ENCODE data around the gene SEL1L3.

SEL1L3 gene

DNA sequence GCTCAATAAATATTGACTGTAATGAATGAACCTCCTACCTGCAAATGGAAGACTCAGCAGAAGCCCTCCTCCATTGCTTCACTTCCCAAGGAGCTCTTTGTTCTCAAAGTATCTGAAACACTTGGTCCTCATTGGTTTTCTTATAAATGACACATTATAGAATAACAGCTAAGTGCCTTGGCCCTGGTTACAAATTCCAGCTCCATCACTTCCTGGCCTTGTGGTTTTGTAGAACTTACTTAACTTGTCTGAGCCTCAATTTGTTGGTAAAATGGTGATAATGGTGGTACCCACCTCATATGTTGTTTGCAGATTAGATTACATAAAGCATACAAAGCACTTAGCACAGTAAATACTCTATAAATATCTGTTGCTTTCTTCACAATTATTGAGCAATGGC is 26.0 kb upstream of the SEL1L3 start:
- TF ChIP-seq, protein P1, sequence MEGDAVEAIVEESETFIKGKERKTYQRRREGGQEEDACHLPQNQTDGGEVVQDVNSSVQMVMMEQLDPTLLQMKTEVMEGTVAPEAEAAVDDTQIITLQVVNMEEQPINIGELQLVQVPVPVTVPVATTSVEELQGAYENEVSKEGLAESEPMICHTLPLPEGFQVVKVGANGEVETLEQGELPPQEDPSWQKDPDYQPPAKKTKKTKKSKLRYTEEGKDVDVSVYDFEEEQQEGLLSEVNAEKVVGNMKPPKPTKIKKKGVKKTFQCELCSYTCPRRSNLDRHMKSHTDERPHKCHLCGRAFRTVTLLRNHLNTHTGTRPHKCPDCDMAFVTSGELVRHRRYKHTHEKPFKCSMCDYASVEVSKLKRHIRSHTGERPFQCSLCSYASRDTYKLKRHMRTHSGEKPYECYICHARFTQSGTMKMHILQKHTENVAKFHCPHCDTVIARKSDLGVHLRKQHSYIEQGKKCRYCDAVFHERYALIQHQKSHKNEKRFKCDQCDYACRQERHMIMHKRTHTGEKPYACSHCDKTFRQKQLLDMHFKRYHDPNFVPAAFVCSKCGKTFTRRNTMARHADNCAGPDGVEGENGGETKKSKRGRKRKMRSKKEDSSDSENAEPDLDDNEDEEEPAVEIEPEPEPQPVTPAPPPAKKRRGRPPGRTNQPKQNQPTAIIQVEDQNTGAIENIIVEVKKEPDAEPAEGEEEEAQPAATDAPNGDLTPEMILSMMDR (IDR thresholded peaks at IDR 0.05; ENCODE audit: low read length, missing control alignments) = no peak
- H3K4me3 ChIP-seq (replicated peaks; ENCODE audit: low read depth, low read length) = no peak overlapping the region
- peak; percentile 31 for DNase-seq (ENCODE audit: low read depth)

DNA sequence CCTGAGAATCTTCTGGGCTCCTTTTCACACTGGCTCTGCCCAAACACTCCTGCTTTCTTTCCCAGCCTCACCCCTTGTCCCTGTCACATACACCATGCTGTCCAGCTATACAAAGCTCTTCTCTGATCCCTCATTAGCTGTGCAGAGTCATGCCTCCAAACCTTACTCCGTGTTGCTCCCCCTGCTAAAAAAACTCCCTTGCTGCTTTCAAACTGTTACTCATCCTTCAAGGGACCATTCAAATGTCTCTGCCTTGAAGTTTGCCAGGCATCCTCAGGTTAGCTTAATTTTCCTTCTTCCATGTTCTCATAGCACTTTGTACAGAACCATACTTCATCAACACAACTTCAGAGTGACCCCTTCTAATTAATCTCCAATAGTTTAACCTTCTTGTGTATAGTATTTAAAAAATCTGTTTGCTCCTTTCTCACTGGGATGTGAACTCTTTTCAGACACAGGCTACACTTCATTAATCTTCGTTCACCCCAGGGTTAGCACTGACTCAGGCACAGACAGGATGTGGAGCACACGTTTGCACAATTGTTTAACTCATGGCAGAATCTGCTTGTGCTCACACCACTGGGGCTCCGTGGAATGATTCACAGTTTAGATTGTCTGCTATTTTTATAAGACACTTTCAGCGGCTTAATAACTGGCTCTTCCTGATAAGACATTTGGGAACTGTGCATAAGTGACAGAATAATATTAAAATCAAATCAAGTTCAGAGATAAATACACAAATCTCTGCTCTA is 21.4 kb upstream of the SEL1L3 start:
- TF ChIP-seq, protein P1 (IDR thresholded peaks at IDR 0.05; ENCODE audit: low read length, missing control alignments) = no peak
- peak; percentile 68 for DNase-seq (ENCODE audit: low read depth)
- H3K4me3 ChIP-seq (replicated peaks; ENCODE audit: low read depth, low read length) = no peak overlapping the region

DNA sequence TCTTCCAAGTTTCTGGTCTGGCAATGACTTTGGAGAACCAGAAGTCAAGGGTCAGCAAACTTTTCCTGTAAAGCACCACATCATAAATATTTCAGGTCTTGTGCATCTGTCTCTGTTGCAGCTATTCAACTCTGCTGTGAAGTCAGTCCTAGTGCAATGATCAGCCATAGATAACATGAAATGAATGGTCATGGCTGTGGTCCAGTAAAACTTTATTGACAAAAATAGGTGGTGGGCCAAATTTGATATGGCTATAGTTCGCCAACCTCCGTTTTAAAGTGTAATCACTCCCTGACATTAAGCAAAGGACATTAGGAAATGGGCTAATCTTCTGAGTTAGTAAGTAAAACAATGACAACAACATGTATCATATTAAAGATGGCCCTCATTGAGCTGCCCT is 20.8 kb upstream of the SEL1L3 start:
- TF ChIP-seq, protein P1 (IDR thresholded peaks at IDR 0.05; ENCODE audit: low read length, missing control alignments) = no peak
- DNase-seq (ENCODE audit: low read depth) = peak; percentile 5

DNA sequence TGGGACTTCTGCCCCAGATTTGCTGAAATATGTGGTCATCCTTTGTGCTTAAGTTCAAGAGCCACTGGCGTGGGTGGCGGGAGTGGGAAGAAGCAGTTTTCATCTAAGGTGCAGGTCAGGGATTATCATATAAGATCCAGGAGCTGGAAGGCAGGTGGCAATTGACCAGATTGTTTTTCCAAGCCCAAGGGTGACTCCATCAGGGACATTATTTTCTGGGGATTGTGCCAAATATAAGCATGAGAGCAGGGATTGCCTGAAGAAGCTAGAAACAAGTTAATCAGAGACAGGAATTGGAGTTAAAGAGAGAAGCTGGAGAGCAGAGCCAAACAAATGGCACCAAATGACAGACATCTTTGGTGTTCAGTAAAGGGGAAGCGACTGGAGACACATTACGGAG is 19.4 kb upstream of the SEL1L3 start:
- TF ChIP-seq, protein P1 (IDR thresholded peaks at IDR 0.05; ENCODE audit: low read length, missing control alignments) = no peak
- no peak for DNase-seq (ENCODE audit: low read depth)
- no peak overlapping the region for H3K4me3 ChIP-seq (replicated peaks; ENCODE audit: low read depth, low read length)

More for the DNA sequence above, 20.8 kb upstream of the SEL1L3 start:
- H3K4me3 ChIP-seq (replicated peaks; ENCODE audit: low read depth, low read length) = no peak overlapping the region

DNA sequence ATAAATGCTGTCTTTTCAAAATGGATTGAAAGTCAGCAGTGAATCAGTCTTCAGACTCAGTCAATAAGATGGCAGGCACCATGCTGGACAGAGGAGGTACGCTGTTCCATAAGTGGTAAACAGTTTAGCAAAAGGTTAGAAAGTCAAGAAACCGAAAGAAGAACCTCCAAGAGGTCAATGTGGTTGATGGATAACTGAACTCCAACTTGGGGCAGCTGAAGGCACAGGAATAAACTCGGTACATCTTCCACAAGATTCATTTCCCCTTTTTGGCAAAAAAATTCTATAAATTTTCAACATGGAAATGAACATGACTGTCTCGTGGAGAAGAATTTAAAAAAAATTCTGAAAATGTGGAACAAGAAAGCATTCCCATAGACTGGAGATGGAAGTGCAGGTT is 18.4 kb upstream of the SEL1L3 start:
- TF ChIP-seq, protein P1 (IDR thresholded peaks at IDR 0.05; ENCODE audit: low read length, missing control alignments) = no peak
- no peak overlapping the region for H3K4me3 ChIP-seq (replicated peaks; ENCODE audit: low read depth, low read length)
- DNase-seq (ENCODE audit: low read depth) = no peak

DNA sequence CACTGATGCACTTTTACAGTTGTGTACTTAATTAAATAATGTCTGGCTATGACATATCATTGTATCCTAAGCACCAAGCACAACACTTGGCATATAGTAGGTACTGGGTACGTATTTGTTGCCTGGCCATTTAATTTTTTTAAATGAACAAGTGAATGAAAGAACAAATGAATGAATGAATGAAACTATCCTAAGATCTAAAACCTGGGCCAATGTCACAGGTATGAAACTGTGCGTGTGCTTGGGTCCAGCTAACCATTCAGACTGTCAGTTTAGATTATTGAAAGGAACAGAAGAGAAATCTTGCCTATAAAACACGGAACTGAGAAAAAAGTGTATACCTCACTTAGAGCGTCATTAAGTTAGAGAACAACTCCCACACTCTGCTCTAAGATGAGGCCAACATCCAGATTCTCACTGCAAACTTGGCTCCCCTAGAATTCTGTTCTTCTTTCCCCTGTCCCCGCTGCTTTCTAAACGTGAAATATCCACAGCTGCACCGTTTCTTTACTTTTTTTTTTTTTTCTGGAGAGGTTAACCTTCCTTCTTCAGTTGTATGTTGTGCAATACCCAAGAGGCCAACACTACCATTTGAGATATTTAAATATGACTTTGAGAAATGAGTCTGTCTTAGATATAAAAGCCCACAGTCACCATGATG is 17.3 kb upstream of the SEL1L3 start:
- no peak overlapping the region for H3K4me3 ChIP-seq (replicated peaks; ENCODE audit: low read depth, low read length)
- TF ChIP-seq, protein P1 (IDR thresholded peaks at IDR 0.05; ENCODE audit: low read length, missing control alignments) = no peak
- peak; percentile 80 for DNase-seq (ENCODE audit: low read depth)
